Fibroblast of skin of left quadriceps (primary cell): ENCODE results near the gene IER5L.

Experiments
- DNase-seq, 2 experiments: peaks; one replicate each; pipeline ENCODE4 v3.0.0-alpha.2; 2013; ENCODE audit warnings: low read depth in 2 of 2

The IER5L gene

DNA sequence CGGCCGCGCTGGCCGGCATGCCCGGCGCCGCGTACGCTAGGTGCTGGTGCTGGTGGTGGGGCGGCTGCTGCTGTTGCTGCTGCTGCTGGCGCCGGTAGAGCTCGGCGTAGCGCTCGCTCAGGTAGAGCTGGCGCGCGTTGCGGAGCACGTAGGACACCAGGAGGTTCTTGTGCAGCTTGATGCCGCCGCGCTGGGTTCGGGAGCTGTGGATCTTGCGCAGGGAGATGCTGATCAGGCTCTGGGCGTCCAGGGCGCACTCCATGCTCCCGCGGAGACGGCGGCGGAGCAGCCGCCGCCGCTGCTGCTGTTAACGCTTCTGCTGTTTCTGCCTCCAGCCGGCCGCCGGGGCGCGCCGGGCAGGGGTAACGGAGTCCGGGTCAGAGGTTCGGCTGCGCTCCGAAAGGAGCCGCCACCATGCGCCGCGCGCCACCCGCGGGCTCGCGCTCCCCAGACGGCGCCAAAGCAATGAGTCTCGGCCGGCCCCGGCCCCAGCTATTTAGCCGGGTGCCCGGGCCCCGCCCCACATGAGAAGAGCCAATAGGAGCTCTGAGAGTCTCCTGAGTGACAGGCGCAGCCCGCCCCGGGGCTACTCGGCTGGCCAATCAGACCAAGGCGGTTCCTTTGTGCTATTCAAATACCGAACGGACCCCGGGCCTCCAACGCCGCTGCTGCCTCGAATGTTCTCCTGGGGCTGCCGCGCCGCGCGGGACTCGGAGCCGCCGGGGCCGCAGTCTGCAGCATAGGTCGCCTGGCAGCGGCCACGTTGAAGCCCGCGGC, at the start of gene IER5L:
IER5L (minus strand) TSS at position 471 of the 777 bp plus-strand sequence; CDS start at position 262, 209 bp downstream.
- peak; percentile 91 to 93 for DNase-seq

DNA sequence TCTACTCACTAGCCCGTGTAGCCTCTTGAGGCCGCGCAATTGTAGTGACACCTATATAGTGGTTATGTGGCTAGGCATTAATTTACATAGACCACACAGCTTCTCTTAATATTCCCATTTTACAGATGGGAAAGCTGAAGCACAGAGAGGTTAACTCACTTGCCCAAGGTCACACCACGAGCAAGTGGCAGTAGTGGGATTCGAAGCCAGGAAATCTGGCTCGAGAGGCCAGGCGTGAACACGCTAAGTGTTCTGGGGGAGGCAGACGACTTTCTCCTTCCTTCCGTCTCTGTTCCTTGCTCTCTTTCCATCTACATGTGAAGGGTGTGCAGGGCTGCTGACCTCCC, 49.8 kb upstream of the IER5L start:
- no peak for DNase-seq

DNA sequence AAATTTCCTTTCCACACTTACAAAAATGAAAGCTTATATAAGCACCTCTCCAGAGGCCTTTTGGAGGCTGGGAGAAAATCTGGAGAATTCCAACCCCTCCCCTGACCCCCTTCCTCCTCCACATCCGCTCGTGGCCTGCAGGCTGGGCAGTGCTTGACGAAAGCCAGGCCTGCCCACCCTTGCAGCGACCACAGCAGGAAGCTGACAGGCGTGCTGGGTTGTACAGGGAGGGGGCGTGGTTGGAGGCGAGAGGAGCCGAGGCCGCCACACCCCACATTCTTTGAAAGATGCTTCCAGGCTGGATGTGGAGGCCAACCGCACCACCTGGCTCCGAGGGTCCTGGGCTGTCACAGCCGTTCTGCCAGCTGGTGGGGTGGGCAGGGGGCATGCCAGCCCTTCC, 47.8 kb upstream of the IER5L start:
- DNase-seq: peak; percentile 71 to 75

DNA sequence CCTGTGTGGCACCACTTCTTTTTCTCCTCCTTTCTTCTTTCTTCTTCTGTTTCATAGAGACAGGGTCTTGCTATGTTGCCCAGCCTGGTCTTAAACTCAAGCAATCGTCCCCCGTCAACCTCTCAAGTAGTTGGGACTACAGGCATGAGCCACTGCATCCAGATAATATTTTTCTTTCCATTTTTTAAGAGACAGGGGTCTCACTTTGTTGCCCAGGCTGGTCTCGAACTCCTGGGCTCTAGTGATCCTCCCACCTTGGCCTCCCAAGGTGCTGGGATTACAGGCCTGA, 47.4 kb upstream of the IER5L start:
- DNase-seq: no peak

DNA sequence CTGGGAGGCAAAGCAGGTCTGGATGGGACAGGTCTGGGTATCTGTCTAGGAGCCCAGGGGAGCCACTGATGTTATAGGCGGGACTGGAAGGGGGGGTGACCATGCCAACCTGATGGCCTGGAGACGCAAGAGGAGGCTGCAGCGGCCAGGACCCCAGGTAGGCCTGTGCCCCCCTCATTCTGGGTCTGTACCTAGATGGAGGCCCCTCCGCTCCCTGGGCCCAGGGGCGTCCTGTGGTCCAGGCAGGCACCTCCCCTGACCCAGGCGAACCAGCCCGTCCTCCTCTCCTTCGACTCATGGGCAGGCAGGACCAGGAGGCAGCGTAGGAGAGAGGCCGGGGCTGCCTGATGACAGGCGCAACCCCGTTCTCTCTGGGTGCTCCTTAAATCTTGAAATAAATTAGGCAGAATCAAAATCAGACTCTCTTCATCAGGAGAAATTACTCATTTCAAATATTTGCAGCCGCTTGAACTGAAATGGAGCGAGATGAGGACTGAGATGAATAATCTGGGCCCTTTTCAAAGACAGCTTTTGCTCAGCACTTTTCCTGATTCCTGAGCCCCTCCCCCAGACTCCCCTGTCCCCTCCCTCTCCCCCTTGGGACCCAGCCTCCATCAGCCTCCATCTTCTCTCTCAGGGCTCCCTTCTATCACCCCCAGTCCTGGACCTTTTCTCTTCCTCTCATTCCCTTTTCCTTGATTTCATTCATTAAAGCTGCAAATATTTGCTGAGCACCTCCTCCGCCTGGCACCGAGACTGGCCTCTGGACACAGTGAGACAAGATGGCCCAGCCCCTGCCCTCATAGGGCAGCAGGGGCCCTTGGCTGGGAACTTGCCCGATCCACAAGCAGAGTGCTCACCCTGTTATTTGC, 46.8 kb upstream of the IER5L start:
- DNase-seq: no peak

DNA sequence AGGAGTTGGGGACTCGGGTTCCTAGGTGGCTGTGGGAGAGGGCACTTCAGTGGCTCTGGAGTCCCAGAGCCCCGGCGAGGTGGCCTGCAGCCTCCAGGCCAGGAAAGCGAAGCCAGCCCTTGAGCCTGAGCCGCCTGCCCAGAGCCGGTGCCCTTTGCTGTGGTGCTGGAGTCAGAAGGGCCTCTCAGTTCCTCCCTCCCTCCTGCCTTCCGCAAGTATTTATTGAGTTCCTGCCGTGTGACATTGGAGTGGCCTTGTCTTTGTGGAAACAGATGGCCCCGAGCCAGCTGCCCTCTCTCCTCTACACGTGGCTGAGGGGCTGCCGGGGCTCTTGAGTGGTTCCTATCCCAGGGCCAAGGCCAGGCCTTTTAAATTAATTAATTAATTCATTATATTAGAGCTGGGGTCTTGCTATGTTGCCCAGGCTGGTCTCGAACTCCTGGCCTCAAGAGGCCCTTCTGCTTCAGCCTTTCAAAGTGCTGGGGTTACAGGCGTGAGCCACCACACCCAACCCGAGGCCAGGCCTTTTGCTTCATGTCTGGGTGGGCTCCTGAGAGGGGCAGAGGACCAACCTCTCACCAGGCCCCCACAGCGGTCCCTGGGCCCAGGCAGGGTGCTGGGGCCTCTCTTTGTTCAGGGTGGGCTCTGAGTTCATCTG, 45.6 kb upstream of the IER5L start:
- no peak for DNase-seq

DNA sequence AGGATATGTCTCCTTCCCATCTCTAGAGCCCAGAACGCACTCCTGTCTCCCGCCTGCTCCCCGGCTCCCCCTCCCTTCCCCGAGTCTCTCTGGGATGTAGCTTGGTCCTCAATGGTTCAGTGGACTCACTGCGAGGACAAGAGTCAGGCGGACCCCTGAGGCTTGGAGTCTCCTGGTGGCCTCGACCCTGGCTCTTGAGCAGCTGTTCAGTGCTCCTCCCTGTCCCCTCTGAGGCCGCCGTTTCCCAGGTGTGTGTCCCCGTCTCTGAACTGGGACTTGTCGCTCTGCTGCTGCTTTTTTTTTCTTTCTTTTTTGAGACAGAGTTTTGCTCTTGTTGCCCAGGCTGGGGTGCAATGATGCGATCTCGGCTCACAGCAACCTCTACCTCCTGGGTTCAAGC, 44.8 kb upstream of the IER5L start:
- DNase-seq: no peak

DNA sequence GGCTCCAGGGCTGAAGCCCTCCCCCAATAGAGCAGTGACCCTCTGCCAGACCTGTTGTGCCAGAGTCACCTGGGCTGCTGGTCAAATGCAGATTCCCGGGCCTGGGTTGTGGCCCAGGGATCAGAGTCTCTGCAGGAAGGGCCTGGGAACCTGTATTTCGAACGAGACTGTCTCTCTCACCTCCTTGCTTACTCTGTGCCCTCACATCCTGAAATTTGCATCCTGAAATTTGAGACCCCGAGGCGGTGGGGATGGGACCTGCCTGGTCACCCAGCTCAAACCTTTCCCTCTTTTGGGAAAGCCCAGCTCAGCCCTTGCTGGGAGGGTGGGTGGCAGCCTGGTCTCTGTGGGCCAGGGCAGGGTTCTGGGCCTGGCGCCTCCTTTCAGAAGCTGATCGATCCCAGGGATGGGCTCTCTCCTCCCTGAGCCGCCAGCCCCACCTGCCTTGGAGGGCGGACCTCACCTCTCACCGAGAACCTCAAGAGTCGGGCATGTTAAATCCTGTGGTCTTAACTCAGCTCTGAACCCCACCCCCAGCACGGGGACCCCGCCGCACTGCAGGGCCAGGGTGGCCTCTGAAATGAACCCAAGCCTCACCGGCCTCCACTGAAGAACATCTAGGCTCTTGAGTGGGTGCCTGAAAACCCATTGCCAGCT, 44.0 kb upstream of the IER5L start:
- DNase-seq: no peak

DNA sequence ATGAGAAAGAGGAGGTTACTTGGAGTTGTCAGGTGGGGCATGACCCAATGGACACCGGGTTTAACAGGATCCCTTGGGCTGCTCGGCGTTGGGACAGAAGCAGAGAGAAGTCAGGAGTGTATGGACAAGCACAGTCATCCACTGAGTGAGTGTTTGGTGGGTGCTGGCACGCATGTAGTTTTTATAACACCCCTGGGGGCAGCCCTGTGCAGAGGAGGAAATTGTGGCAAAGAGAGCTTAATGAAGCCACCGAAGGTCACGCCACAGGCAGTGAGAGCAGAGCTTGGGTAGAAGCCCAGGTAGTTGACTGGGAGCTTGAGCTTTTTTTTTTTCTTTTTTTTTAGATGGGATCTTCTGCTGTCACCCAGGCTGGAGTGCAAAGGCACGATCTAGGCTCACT, 43.2 kb upstream of the IER5L start:
- no peak for DNase-seq

DNA sequence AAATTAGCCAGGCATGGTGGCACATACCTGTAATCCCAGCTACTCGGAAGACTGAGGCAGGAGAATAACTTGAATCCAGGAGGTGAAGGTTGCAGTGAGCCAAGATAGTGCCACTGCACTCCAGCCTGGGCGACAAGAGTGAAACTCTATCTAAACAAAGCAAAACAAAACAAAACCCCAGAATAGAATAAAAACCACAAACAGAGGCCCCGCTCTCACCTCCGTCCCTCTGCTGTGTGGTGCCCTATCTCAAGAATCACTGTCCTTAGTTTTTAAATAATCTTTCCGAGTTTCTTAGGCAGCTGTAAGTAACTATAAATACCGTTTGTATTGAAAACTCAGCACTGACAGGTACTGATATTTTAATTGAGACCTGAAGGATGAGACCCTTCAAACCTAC, 42.7 kb upstream of the IER5L start:
- DNase-seq: no peak

DNA sequence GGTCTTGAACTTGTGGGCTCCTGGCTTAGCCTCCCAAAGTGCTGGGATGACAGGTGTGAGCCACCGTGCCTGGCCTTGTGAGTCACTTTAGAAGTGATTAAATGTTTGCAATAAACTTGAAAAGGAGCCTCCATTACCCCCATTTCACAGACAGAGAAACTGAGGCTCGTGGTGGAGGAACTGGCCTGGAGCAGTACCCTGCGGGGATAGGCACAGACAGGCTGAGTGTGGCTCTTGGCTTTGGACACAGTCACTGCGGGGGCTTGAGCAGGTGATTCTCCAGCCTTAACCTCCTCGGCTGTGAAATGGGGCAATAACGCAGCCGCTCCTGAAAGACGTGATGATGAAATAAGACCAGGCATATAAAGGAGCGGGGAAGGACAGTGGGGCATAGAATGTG, 40.9 kb upstream of the IER5L start:
- DNase-seq: no peak

DNA sequence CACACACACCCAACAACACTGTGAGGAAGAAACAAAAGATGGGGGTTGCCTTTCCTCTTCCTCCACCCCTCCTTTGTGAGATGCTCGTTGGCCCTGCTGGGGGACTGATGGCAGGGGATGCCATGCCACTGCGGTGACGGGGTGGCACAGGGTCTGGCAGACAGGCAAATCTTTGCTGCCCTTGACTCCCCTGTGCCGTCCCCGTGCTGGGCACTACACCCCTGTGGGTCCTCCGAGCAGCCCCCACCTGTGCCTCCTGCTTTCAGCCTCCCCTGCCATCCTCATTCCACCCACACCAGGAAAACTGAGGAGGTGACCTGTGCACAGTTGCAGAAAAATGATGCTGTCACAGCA, 40.2 kb upstream of the IER5L start:
- DNase-seq: no peak

DNA sequence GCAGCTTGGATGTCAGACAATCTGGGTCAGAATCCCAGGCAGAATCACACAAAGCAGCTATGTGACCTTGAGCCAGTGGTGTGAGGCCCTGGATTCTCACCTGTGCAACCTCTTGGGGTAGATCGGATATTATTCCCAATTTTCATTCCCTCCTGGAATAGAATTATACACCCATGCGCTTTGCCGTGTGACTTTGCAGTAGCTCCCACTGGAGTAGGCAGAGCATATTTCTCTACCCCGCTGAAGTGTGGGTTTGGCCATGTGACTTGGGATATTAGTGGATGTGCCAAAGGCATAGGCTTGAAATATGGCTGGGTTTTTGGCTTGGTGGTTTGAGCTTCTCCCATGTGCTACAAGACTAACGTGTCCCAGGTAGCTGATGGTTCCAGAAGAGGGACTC, 35.5 kb upstream of the IER5L start:
- no peak for DNase-seq

DNA sequence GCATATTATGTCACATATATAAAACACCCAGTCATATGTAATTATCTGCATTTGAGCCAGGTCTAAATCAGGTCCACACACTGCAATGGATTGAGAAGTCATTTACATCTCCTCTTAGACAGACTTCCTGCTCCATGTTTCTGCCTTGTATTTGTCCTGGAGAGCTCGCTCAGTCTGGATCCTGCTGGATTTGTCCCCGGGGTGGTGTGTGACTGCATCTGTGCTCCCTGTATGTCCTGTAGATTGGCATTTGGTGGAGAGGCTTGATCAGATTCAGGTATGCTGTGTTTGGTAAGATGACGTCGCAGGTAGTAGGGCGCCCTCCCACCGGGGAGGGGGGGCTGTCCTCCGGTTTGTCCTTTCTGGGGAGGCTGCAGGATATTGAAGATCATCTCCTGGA, 33.6 kb upstream of the IER5L start:
- DNase-seq: no peak

DNA sequence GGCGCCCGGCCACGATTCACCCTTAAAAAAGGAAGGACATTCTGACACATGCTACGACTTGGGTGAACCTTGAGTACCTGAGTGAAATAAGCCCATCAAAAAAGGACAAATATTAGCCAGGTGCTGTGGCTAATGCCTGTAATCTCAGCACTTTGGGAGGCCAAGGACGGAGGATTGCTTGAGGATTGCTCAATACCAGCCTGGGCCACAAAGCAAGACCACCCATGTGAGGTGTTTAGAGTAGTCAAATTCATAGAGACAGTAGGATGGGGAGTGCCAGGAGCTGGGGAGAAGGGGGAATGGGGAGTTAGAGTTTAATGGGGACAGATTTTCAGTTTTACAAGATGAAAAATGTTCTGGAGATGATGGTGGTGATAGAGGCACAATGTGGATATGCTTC, 32.1 kb upstream of the IER5L start:
- no peak for DNase-seq

DNA sequence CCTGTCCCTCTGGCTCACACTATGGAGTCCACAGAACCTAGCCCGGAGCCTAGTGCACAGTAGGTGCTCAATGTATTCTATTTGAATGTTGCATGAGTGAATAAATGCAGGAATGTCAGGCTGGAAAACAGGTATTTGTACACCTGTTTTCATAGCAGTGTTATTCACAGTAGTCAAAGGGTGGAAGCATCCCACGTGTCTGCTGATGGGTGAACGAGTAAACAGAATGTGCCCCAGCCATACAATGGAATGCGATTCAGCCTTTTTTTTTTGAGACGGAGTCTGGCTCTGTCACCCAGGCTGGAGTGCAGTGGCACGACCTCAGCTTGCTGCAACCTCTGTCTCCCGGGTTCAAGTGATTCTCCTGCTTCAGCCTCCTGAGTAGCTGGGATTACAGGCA, 31.5 kb upstream of the IER5L start:
- no peak for DNase-seq

DNA sequence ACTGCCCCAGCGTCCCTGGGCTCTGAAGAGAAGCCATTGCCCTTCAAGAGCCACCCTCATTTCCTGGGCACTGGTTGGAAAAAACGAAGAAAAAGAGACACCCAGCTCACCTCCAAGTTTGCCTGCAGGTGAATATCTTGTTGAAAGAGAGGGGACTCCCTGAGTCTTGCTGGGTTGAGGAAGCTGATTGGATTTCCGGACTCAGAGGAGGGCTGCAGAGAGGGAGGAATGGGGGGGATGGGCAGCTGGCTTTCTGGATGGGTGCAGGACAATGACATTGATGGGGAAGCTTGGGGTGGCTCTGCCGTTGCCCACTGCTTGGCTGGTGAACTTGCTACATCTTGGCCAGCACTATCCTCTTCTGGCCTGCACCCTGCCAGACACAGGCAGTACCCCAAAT, 31.0 kb upstream of the IER5L start:
- no peak for DNase-seq

DNA sequence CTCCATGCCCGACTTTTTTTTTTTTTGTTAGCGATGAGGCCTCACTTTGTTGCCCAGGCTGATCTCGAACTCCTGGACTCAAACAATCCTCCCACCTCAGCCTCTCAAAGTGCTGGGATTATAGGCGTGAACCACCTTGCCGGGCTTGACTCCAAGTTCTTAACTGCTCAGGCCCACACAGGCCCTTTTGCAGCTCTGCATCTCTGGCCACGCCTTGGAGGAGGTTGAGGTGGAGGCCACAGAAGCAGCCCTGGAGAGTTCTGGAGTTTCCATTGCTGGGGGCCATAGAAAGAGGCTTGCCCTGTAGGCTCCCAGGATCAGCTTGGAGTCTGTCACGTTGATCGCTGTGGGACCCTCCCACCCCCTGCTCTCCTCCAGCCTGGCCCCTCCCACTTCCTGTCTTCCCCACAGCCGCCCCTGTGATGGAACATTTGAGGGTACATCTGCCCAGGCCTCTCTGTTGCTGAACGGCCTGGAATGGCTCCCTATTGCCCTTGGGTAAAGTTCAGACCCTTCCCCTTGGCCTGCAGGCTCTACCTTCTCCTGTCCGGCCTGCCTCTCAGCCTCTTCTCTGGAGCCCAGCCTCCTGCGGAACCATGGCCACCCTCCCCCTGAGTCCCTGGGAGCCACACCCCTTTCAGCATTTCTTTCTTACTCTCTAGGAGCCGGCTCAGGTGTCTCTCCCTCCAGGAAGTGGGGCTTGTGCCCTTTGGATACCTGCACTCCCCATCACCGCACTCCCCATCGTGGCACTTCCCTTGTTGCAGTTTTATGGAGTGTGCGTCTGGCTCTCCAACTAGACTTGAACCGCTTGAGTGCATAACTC, 30.4 kb upstream of the IER5L start:
- no peak for DNase-seq

DNA sequence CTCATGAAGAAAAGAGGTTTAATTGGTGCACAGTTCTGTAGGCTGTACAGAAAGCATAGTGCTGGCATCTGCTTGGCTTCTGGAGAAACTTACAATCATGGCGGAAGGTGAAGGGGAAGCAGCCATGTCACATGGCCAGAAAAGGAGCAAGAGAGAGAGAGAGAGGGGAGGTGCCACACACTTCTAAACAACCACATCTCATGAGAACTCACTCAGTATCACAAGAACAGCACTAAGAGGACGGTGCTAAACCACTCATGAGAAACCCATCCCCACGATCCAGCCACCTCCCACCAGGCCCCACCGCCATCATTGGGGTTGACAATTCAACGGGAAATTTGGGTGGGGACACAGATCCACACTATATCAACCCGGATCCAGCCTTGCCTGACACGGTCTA, 28.8 kb upstream of the IER5L start:
- DNase-seq: no peak

DNA sequence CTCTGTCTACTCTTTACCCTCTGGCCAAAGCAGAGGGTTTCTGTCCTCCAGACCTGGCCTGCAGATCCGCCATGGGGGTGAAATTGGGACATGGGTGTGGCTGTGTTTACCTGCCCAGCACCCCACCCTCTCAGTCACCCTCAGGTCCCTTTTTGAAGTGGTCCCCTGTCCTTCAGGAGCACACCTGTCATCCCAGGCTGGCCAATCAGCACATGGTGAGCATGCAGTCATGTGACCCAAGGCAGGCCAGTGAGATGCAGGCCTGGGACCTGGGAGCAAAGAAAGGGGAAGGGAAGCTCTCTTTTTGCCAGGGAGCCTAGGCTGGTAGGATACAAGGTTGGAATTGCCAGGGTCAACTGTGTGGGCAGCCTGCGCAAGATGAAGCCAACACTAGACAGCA, 28.3 kb upstream of the IER5L start:
- DNase-seq: no peak

DNA sequence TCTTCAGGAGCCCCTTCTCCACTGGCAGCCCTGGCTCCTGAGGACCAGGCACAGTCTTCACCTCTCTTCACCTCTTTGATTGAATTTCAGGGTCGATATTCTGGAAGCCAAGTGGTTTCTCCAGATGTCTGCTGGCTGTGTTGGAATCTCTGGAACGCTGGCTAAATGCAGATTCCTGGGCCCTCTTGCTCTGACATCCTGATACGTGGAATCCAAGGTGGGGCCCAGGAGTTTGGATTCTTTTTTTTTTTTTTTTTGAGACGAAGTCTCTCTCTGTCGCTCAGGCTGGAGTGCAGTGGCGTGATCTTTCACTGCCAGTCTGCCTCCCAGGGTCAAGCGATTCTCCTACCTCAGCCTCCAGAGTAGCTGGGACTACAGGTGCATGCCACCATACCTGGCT, 26.8 kb upstream of the IER5L start:
- DNase-seq: no peak

DNA sequence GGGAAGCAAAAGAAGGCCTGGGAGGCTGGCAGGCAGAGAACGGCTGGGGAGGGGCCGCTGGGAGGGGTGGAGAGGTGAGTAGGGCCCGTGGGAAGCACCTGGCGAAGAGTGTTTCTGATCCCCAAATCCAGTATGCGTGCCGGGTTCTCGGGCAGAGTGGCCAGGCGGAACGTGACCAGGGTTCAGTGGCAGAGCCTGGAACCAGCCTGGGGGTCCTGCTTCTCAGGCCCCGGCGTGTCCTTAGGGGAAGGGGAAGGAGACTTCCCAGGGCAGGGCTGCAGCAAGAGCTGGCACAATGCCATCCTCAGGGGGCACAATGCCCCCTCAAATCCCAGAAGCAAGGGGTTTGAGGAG, 25.5 kb upstream of the IER5L start:
- no peak for DNase-seq
